ENCODE results near the gene ECM2.

ECM2 gene

GRCh38 chr9:92527291-92527828 is 8.4 kb downstream of the ECM2 start:
- DNase-seq, result no peak

GRCh38 chr9:92525306-92525705 is 10.5 kb downstream of the ECM2 start:
- DNase-seq, result no peak

- no peak for DNase-seq
These were observed 10.9 kb downstream of the ECM2 start for GRCh38 chr9:92524881-92525280.

GRCh38 chr9:92522983-92523970 is 12.5 kb downstream of the ECM2 start:
- no peak for DNase-seq

GRCh38 chr9:92520837-92521236 is 15.0 kb downstream of the ECM2 start:
- no peak for DNase-seq

GRCh38 chr9:92518199-92518598 is 17.6 kb downstream of the ECM2 start:
- no peak for DNase-seq

- DNase-seq, result no peak
These were observed 18.7 kb downstream of the ECM2 start for GRCh38 chr9:92517046-92517445.

- no peak for DNase-seq
These were observed 19.3 kb downstream of the ECM2 start for GRCh38 chr9:92516521-92516920.

- no peak for DNase-seq
These were observed 21.2 kb downstream of the ECM2 start for GRCh38 chr9:92514635-92515034.

- DNase-seq, result no peak
These were observed 22.4 kb downstream of the ECM2 start for GRCh38 chr9:92513349-92513748.

GRCh38 chr9:92512622-92513021 is 23.2 kb downstream of the ECM2 start:
- no peak for DNase-seq

GRCh38 chr9:92510747-92511146 is 25.0 kb downstream of the ECM2 start:
- no peak for DNase-seq

GRCh38 chr9:92509050-92509449 is 26.7 kb downstream of the ECM2 start:
- DNase-seq, result no peak

- no peak for DNase-seq
These were observed 27.6 kb downstream of the ECM2 start for GRCh38 chr9:92508018-92508820.

- DNase-seq, result no peak
These were observed 28.3 kb downstream of the ECM2 start for GRCh38 chr9:92507496-92507895.

GRCh38 chr9:92507005-92507404 is 28.8 kb downstream of the ECM2 start:
- no peak for DNase-seq

- DNase-seq, result no peak
These were observed 29.5 kb downstream of the ECM2 start for GRCh38 chr9:92506184-92506857.

- no peak for DNase-seq
These were observed 30.9 kb downstream of the ECM2 start for GRCh38 chr9:92504881-92505280.

GRCh38 chr9:92503156-92503555 is 32.6 kb downstream of the ECM2 start:
- no peak for DNase-seq

GRCh38 chr9:92501671-92502393 is 34.0 kb downstream of the ECM2 start:
- no peak for DNase-seq

- DNase-seq, result no peak
These were observed 35.1 kb downstream of the ECM2 start for GRCh38 chr9:92500725-92501124.

GRCh38 chr9:92499701-92500100 is 36.1 kb downstream of the ECM2 start:
- no peak for DNase-seq
